Inflammatory macrophage (primary cell): Measurements from ENCODE around the gene MYO1D.
"Not testable (repeated sequence)": the region's sequence is repeated elsewhere in the genome, so short reads cannot be mapped to it uniquely, and the experiment has no call there.

Experiments used
- DNase-seq, 2 donors: peaks; one replicate each; pipeline ENCODE4 v3.0.0-alpha.2; 2020 to 2022

MYO1D gene

GRCh38 chr17:32485261-32486110 is 391.4 kb downstream of the MYO1D start:
- DNase-seq, result no peak

GRCh38 chr17:32484628-32485027 is 392.3 kb downstream of the MYO1D start:
- DNase-seq, result no peak

- DNase-seq, result no peak
These were observed 392.9 kb downstream of the MYO1D start for GRCh38 chr17:32484041-32484461.

GRCh38 chr17:32483451-32484019 is 393.4 kb downstream of the MYO1D start:
- DNase-seq, result peak; percentile 50 to 62

GRCh38 chr17:32482568-32483320 is 394.2 kb downstream of the MYO1D start:
- DNase-seq, result no peak

- no peak for DNase-seq
These were observed 395.7 kb downstream of the MYO1D start for GRCh38 chr17:32481193-32481592.

- no peak for DNase-seq
These were observed 397.8 kb downstream of the MYO1D start for GRCh38 chr17:32479074-32479617.

- DNase-seq, result no peak
These were observed 399.7 kb downstream of the MYO1D start for GRCh38 chr17:32477220-32477619.

- DNase-seq, result no peak
These were observed 401.7 kb downstream of the MYO1D start for GRCh38 chr17:32475258-32475657.

GRCh38 chr17:32471652-32472051 is 405.3 kb downstream of the MYO1D start:
- DNase-seq, result no peak

GRCh38 chr17:32470405-32471167 is 406.3 kb downstream of the MYO1D start:
- DNase-seq, result peak in 1 of 2 donors; percentile 68

- no peak for DNase-seq
These were observed 409.0 kb downstream of the MYO1D start for GRCh38 chr17:32467949-32468348.

- DNase-seq, result no peak
These were observed 412.6 kb downstream of the MYO1D start for GRCh38 chr17:32464374-32464773.

GRCh38 chr17:32463304-32463703 is 413.6 kb downstream of the MYO1D start:
- no peak for DNase-seq

GRCh38 chr17:32461853-32462617 is 414.9 kb downstream of the MYO1D start:
- DNase-seq, result peak; percentile 58 to 61

GRCh38 chr17:32461498-32461852 is 415.4 kb downstream of the MYO1D start:
- DNase-seq, result no peak

- no peak for DNase-seq
These were observed 416.9 kb downstream of the MYO1D start for GRCh38 chr17:32460054-32460453.

GRCh38 chr17:32458371-32458770 is 418.6 kb downstream of the MYO1D start:
- no peak for DNase-seq

GRCh38 chr17:32453370-32453769 is 423.6 kb downstream of the MYO1D start:
- DNase-seq, result no peak

- DNase-seq, result no peak
These were observed 424.6 kb downstream of the MYO1D start for GRCh38 chr17:32452281-32452680.

GRCh38 chr17:32451879-32452278 is 425.0 kb downstream of the MYO1D start:
- DNase-seq, result no peak

GRCh38 chr17:32450379-32450778 is 426.5 kb downstream of the MYO1D start:
- not testable (repeated sequence) for DNase-seq
